Measurements from ENCODE around the gene NUPR1. TPM values are rescaled to one million over a fixed set of nuclear protein-coding genes. Genes with fewer than 3 reads are reported as not detected.

Gene NUPR1, protein sequence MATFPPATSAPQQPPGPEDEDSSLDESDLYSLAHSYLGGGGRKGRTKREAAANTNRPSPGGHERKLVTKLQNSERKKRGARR
- total RNA-seq (under 1 TPM in 1 of 2 experiments, not detected in 1; 0.05 TPM), polyA plus RNA-seq (not detected), total RNA-seq (0 to 0.17 (median 0) reads per million in 6 experiments)

DNA sequence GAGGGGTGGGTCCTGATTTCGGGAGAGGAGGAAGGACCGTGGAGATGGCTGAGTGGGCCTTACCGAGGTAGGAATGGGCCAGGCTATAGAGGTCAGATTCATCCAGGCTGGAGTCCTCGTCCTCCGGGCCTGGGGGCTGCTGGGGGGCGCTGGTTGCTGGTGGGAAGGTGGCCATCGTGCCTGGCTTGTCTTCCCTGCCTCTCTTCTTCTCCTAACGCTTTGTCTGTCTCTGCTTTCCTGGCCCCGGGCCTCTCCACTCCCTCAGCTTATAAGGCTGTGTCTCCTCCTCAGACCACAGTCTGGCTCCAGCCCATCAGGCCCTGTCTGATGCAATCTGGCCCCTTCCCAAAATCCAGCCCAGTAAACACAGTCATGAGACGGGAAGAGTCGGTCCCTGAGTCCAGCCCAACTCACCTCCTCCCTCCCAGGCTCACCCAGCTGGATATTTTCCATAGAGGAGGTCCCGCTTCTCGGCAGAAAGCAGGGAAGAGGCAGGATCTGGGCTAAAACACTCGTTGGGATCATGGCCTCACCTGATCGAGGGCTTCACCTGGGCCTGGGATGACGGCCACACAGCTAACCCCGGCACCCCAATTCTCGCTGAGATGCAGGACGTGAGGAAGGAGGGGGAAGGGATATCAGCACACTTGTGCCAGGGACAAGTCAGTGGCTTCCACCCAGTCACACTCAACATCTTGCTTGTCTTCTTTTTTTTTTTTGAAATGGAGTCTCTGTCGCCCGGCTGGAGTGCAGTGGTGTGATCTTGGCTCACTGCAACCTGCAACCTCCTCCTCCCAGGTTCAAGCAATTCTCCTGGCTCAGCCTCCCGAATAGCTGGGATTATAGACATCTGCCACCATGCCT is at the start of gene NUPR1:
Gene NUPR1, minus strand, starts transcription at position 242 of the 864 bp plus-strand sequence. Its CDS starts 67 bp downstream, at position 175.
- no peaks in the 10 kb centered on the region for H3K9me3 Mint-ChIP-seq
- peaks cover 23 to 41% (median 28%) of the 10 kb centered on the region in 4 donors for H3K4me1 Mint-ChIP-seq
- no peak for ATAC-seq
- POLR2A ChIA-PET = interaction anchor here (0.6 to 1.0 kb wide), 2 partner anchors 9 to 49 kb away, joined by 3 read pairs; no protein-coding TSS in a partner anchor
- no peak for DNase-seq
- H3K27ac Mint-ChIP-seq = peak within 1 kb of the TSS; percentile 11 to 88 (median 74)
- H3K36me3 Mint-ChIP-seq = peaks cover 0 to 4% (median 2%) of the 10 kb centered on the region in 3 donors
- H3K4me3 Mint-ChIP-seq = peak within 1 kb of the TSS in 1 of 10 donors; percentile 19
- H3K27me3 Mint-ChIP-seq = no peaks in the 10 kb centered on the region

DNA sequence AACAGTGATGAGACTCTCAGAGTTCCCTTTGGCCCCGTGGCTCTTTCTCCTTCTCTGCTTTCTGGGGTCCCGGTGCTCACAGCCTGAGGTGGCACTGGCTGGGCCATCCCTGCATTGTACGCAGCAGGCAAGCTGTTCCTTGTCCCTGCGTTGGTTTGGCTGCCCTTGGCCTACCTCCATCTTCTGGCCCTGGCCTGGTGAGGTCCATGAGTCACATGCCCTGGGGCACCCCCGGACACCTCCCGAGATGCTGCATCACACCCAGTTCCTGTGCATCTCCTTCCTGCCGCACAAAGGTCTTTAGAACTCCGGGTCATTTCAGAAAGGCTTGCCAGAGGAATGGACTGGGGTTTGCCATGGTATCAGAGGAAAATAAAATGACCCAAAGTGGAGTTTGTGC is 48.6 kb upstream of the NUPR1 start:
- Mint-ChIP-seq H3K36me3 (peaks cover 0 to 94% (median 11%) of the 10 kb centered on the region in 3 donors), H3K9me3 (no peaks in the 10 kb centered on the region), H3K27ac (peak overlapping the region in 3 of 10 donors; percentile 28 to 38 (median 33)), H3K4me3 (no peak overlapping the region), H3K27me3 (no peaks in the 10 kb centered on the region), H3K4me1 (peaks cover 0 to 2% (median 0%) of the 10 kb centered on the region in 4 donors)
- POLR2A ChIA-PET = no interaction called here
- ATAC-seq = no peak
- DNase-seq = no peak

DNA sequence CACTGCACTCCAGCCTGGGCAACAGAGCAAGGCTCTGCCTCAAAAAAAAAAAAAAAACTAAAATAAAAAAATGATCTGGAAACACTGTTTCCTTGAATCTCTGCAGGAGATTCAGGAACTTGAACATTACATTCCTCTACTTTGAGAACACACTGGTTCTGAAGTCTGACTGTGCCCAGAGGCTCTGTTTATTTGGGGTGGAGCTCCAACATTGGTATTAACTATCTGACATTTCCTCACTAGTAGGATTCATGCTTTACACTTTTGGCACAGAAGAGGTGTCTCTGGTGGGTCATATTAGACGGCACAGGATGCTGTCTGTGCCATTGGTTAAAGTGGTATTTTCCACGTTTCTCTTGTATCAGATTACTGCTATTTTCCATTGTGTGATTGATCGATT is 47.7 kb upstream of the NUPR1 start:
- H3K27me3 Mint-ChIP-seq = no peaks in the 10 kb centered on the region
- no peaks in the 10 kb centered on the region for H3K9me3 Mint-ChIP-seq
- DNase-seq (no peak), ATAC-seq (no peak)
- H3K4me1 Mint-ChIP-seq = peaks cover 0 to 2% (median 0%) of the 10 kb centered on the region in 4 donors
- POLR2A ChIA-PET = interaction anchor here (0.7 to 1.0 kb wide), 3 partner anchors 25 to 1215 kb away, joined by 3 to 5 read pairs (median 4); no protein-coding TSS in a partner anchor
- H3K27ac Mint-ChIP-seq = peak overlapping the region in 1 of 10 donors; percentile 20
- peaks cover 5 to 94% (median 17%) of the 10 kb centered on the region in 3 donors for H3K36me3 Mint-ChIP-seq
- no peak overlapping the region for H3K4me3 Mint-ChIP-seq

DNA sequence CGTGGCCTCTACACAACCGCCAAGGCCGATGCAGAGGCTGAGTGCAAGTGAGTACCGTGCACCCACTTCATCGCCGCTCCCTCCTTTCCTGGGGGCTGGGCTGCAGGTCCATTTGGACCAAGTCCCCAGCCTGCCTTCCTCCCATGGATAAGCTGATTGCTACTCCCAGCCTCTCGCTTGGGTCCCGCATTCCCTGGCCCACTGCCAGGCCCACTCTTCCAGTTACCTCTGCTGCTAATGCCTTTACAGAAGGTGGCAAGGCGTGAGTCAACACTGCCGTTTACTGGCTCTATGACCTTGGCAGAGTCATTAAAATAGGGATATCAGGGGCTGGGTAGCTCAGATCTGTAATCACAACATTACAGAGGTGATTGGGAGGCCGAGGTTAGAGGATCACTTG is 46.9 kb upstream of the NUPR1 start:
- DNase-seq (no peak), ATAC-seq (no peak)
- Mint-ChIP-seq H3K9me3 (no peaks in the 10 kb centered on the region), H3K36me3 (peaks cover 5 to 94% (median 22%) of the 10 kb centered on the region in 3 donors), H3K4me1 (peaks cover 0 to 2% (median 0%) of the 10 kb centered on the region in 4 donors), H3K27ac (peak overlapping the region in 1 of 10 donors; percentile 51), H3K27me3 (no peaks in the 10 kb centered on the region), H3K4me3 (no peak overlapping the region)
- POLR2A ChIA-PET = interaction anchor here (0.5 to 1.0 kb wide), 4 partner anchors 24 to 1216 kb away, joined by 3 to 5 read pairs (median 4); no protein-coding TSS in a partner anchor

DNA sequence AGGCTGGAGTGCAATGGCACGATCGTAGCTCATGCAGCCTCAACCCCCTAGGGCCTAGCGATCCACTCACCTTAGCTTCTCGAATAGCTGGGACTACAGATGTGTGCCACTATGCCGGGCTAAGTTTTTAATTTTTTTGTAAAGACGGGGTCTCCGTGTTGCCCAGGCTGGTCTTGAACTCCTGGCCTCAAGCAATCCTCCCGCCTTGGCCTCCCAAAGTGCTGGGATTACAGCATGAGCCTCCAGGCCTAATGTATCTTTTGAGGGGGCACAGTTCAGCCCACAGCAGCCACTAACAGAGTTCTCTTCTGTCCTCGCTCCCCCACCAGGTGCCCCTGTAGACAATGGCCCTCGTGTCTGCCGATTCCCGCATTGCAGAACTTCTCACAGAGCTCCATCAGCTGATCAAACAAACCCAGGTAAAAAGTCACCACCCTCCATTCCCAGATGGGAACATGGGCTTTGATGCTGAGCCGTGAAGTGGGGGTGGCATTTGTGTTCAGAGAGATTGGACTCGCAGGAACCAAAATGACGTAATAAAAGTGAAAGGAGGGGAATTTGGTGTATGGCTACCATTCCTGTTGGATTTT is 42.0 kb upstream of the NUPR1 start:
- Mint-ChIP-seq H3K27ac (peak overlapping the region in 3 of 10 donors; percentile 10 to 58 (median 15)), H3K4me3 (no peak overlapping the region), H3K27me3 (no peaks in the 10 kb centered on the region), H3K36me3 (peaks cover 5 to 64% (median 12%) of the 10 kb centered on the region in 3 donors), H3K4me1 (peaks cover 0 to 16% (median 4%) of the 10 kb centered on the region in 4 donors), H3K9me3 (no peaks in the 10 kb centered on the region)
- ATAC-seq (no peak), DNase-seq (no peak)
- POLR2A ChIA-PET = no interaction called here

DNA sequence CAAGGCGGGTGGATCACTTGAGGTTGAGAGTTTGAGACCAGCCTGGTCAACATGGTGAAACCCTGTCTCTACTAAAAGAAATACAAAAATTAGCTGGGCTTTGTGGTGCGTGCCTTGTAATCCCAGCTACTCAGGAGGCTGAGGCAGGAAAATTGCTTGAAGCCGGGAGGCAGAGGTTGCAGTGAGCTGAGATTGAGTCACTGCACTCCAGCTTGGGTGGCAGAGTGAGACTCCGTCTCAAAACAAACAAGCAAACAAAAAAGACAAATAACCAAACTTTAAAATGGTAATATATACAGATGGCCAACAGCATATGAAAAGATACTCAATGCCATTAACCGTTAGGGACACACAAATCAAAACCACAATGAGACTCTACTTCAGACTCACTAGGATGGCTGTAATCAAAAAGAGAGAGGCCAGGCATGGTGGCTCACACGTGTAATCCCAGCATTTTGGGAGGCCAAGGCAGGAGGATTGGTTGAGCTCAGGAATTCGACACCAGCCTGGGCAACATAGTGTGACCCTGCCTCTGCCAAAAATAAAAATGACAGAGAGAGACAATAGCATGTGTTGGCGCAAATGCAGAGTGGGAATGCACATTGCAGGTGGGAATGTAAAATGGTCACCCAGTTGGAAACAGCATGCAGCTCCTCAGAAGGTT is 36.8 kb upstream of the NUPR1 start:
- H3K9me3 Mint-ChIP-seq = no peaks in the 10 kb centered on the region
- no peak overlapping the region for H3K4me3 Mint-ChIP-seq
- no peaks in the 10 kb centered on the region for H3K27me3 Mint-ChIP-seq

DNA sequence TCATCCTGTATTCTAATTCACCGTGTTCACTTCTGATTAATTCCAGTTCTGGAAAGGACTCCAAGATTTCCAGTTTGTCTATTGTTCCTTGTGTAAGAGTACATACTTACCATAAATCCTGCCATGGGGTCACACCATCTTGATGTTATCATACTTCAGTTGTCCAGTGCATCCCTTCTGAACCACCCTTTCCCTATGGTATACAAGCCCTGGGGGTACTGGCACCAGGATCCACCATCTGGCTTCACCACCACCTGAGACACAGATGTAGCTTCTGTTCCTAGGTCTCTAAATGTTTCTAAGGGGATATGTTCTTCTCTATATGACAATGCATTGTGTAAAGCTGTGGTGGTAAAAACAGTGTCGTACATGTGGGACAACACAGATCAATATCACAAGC is 36.2 kb upstream of the NUPR1 start:
- ATAC-seq (no peak), DNase-seq (no peak)
- Mint-ChIP-seq H3K27me3 (no peaks in the 10 kb centered on the region), H3K4me3 (no peak overlapping the region), H3K27ac (peak overlapping the region in 4 of 10 donors; percentile 1 to 70 (median 40)), H3K9me3 (no peaks in the 10 kb centered on the region), H3K4me1 (peaks cover 26 to 54% (median 39%) of the 10 kb centered on the region in 4 donors), H3K36me3 (peaks cover 0 to 35% (median 0%) of the 10 kb centered on the region in 3 donors)
- POLR2A ChIA-PET = no interaction called here

More for the DNA sequence above, 36.8 kb upstream of the NUPR1 start:
- H3K4me1 Mint-ChIP-seq = peaks cover 26 to 51% (median 35%) of the 10 kb centered on the region in 4 donors
- H3K27ac Mint-ChIP-seq = peak overlapping the region in 1 of 10 donors; percentile 54
- peaks cover 0 to 34% (median 1%) of the 10 kb centered on the region in 3 donors for H3K36me3 Mint-ChIP-seq
- ATAC-seq (no peak), DNase-seq (no peak)
- POLR2A ChIA-PET = no interaction called here

DNA sequence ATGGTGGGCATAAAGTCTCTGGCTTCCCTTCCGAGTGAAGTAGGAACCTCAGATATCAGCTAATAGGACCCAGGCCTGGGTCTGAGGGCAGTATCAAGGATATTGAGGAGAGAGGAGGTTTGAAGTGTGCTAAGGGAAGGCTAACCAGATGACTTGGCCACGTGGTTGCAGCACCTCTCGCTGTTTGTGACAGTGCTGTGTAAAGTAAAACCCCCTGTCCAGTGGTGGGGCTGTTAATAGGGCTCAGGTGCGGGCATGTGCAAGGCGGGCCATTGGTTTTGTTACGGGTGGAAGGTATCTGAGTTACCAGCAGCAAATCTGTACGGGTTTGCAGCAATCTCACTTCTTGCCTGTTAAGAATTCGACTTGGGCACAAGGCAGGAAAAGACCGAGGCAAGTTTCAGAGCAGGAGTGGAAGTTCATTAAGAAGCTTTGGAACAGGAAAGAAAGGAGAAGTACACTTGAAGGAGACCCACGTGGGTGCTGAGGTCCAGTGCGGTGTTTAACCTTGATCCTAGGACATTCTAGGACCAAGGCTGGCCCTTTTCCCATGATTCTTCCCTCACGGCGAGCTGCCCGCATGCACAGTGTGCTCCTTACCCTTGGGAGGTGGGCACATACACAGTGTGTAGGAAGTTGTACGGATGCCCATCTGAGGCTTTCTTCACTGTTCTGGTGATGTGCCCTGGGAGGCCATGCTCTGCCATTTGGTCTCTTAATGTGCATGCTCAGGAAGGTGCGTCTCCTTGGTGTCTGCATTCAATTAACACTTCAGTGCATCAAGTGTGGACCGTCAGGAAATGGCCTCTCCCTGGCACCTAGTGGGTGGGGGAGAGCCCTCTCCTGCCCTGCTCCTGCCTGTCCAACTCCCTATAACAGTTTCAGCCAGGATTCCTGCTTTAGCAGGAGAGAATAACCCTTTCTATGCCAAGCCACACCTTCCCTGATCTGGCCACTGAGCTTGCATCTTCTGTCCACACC is 35.3 kb upstream of the NUPR1 start:
- Mint-ChIP-seq H3K27ac (peak overlapping the region in 9 of 10 donors; percentile 21 to 90 (median 58)), H3K36me3 (peaks cover 0 to 35% (median 3%) of the 10 kb centered on the region in 3 donors), H3K27me3 (no peaks in the 10 kb centered on the region), H3K4me1 (peaks cover 27 to 63% (median 43%) of the 10 kb centered on the region in 4 donors), H3K4me3 (no peak overlapping the region), H3K9me3 (no peaks in the 10 kb centered on the region)
- DNase-seq (no peak), ATAC-seq (no peak)
- POLR2A ChIA-PET = interaction anchor here (0.7 kb wide), 1 partner anchor 47 kb away, joined by 3 read pairs; no protein-coding TSS in a partner anchor

DNA sequence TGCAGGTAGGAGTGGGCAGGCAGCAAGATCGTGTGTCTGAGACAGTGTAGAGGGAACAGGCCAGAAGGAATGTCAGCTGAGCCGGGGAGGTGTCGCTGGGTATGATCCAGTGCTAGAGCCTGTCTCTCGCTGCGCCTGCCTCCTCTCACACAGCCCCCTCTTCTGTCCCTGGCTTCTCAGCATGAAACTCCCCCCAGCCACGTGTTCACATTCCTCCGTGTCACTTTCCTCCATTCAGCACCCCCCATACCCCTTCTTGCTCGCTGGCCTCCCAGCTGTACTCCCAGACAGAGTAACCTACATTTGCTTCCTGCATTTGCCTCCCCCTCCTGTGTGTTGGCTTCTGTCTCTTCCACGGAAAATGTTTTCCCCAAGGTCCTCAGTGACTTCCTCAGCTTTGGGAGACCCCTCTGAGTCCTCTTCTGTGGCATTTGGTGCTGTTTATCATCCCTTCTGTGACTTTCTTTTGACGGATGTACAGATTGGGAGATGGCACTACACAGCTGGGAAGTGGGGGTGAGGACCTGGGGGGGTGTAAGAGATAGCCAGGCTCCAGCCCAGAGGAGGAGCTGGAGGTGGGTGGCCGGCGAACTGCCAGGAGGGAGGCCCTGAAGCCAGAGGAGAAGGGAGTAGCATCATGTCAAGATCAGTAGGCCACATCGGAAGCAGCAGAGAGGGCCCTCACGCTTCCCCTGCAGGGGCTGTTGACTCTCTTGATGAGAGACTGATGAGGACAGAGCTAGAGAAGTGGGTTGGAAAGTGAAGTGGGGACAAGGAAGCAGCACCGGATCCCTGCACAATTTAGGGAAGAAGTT is 34.1 kb upstream of the NUPR1 start:
- peak overlapping the region in 9 of 10 donors; percentile 38 to 90 (median 74) for H3K27ac Mint-ChIP-seq
- H3K27me3 Mint-ChIP-seq = no peaks in the 10 kb centered on the region
- peaks cover 28 to 62% (median 44%) of the 10 kb centered on the region in 4 donors for H3K4me1 Mint-ChIP-seq
- no peaks in the 10 kb centered on the region for H3K9me3 Mint-ChIP-seq
- H3K4me3 Mint-ChIP-seq = no peak overlapping the region
- POLR2A ChIA-PET = no interaction called here
- peaks cover 0 to 33% (median 3%) of the 10 kb centered on the region in 3 donors for H3K36me3 Mint-ChIP-seq
- ATAC-seq (no peak), DNase-seq (no peak)

DNA sequence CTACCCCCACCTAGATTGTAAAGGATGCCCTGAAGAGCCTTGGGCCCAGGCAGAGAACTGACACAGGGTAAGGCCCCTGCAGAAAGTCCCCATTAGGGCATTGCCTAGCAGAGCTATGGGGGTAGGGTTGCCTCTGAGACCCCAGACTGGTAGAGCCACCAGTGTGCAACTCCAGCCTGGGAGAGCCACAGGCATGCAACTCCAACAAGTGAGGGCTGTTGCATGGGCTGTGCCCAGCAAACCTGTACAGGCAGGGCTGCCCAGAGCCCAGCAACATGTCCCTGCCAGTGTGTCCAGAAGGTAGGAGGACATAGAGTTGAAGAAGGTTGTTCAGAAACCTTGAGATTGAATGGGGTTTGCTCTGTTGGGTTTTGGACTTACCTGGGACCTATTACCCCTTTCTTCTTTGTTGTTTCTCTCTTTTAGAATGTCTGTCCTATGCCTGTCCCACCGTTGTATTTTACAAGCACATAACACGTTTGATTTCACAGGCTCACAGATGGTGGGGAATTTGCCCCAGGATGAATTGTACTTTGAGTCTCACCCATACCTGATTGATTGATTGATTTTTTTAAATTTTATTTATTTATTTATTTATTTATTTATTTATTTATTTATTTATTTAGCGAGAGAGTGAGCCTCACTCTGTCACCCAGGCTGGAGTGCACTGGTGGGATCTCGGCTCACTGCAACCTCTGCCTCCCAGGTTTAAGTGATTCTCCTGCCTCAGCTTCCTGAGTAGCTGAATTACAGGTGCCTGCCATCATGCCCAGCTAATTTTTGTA is 31.4 kb upstream of the NUPR1 start:
- DNase-seq (no peak), ATAC-seq (no peak)
- POLR2A ChIA-PET = no interaction called here
- Mint-ChIP-seq H3K27me3 (no peaks in the 10 kb centered on the region), H3K4me3 (no peak overlapping the region), H3K27ac (peak overlapping the region in 4 of 10 donors; percentile 3 to 68 (median 51)), H3K36me3 (peaks cover 5 to 39% (median 20%) of the 10 kb centered on the region in 3 donors), H3K4me1 (peaks cover 30 to 69% (median 47%) of the 10 kb centered on the region in 4 donors), H3K9me3 (peaks cover 0 to 11% (median 3%) of the 10 kb centered on the region in 9 donors)
